D721Med (cell line): ENCODE data around the gene USH2A.

Source experiments
- DNase-seq: peaks from one replicate; pipeline ENCODE4 v3.0.0; 2011; ENCODE audit warnings: low spot score; ENCODE audit not compliant: insufficient read length
- FAIRE-seq: peaks from 2 replicates; lab custom pipeline; 2011; peaks lifted over from hg19 to GRCh38; lab: Jason Lieb, UNC
- TF ChIP-seq, protein P1 (sequence below): IDR thresholded peaks from 2 replicates; pipeline ENCODE4 v1.5.1; 2012; ENCODE audit warnings: mild to moderate bottlenecking, control low read depth; ENCODE audit not compliant: insufficient read depth; ENCODE audit errors: missing control alignments

Gene USH2A

DNA sequence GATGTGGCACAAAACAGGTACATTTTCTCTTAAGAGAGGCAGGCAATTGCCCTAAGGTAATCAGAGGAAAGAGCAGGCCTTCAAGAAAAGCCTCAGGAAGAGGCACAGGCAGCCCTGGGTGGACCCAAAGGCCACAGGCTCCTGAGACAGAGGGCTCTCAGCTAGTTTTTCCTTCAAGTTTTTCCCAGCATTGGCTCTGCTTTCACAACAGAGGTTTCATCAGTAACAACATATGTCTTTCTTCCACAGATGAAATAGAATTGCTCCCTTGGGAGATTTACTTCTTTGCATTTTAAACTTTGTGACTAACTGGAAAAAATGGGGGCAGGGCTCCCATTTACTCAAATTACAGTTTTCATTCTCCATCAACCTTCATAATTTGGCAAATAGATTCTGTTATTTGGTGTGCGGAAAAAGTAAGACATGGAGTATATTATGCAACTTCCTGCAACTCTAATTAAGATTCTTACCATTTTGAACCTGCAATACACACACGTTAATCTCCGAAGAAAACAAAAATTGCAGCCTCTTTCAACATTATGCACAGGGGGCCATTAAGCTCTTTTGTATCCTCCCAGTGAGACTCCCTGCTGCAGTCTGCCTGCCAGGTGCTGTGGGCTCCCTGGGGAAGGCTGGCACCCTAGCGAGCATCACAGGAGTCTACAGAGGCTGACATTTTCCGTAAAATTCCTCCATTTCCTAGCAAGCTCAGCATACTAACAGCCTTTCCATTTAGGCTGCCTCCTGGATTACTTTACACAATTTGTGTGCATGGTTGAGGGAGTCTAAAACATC is 282.3 kb downstream of the USH2A start:
- TF ChIP-seq, protein P1, sequence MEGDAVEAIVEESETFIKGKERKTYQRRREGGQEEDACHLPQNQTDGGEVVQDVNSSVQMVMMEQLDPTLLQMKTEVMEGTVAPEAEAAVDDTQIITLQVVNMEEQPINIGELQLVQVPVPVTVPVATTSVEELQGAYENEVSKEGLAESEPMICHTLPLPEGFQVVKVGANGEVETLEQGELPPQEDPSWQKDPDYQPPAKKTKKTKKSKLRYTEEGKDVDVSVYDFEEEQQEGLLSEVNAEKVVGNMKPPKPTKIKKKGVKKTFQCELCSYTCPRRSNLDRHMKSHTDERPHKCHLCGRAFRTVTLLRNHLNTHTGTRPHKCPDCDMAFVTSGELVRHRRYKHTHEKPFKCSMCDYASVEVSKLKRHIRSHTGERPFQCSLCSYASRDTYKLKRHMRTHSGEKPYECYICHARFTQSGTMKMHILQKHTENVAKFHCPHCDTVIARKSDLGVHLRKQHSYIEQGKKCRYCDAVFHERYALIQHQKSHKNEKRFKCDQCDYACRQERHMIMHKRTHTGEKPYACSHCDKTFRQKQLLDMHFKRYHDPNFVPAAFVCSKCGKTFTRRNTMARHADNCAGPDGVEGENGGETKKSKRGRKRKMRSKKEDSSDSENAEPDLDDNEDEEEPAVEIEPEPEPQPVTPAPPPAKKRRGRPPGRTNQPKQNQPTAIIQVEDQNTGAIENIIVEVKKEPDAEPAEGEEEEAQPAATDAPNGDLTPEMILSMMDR = no peak
- FAIRE-seq (peak; percentile 46), DNase-seq (no peak)

DNA sequence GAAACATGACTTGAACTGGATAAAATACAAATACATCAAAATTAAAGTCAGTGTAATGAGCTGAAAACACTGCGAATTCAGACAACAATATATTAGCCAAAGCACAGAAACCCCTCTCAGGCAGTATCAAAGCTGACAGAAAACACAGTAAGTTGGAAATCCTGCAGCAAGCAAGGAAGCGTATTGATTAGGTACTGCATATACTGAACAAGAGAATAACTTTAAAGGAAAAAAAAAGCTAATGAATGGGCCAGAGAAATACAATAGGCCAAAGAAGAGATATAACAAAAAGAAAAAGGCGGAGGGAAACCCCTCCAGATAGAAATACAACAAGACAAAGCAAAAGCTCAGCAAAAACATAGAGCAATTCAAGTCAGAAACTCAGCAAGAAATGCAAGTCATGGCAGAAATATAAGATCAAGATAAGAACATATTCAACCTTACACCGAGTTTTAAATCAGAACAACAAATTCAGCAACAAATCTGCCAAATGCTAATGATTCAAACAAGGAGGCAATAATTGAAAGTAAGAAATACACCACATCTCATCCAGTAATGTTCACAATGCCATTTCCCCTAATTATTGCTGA is 299.0 kb downstream of the USH2A start:
- TF ChIP-seq, protein P1 = no peak
- FAIRE-seq (peak; percentile 82), DNase-seq (no peak)

DNA sequence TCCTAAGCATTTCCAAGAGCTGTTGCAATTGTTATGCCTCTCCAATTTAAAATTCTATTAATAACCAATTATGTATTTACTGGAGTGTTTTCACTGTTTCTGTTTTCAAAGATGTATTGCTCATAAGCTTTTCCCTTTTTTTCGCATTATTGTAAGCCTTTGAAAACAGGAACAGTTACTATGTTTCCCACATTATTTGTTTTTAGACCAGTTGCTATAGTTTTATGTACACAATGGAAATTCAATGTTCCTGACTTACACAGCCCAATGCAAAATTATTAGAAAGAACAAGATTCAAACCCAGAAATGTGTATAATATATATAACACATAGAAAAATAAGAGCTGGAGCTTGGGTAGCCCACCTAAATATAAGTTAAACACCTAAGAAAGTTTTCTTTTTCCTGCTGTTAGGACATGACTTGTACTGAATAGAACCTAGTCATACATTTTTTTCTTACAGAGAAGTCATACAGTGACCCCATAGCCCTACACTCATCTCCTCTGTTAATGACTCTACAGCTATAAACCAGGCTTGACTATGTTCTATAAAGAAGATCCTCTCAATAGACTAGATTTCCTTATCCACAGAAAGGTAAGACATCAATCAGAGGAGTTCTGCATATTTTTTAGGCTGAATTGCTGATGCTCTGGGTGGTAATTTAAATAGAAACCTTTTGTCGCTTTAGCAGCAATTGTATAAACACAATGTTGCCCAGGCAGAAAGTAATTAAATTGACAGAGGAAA is 299.6 kb downstream of the USH2A start:
- DNase-seq = no peak
- no peak for FAIRE-seq

DNA sequence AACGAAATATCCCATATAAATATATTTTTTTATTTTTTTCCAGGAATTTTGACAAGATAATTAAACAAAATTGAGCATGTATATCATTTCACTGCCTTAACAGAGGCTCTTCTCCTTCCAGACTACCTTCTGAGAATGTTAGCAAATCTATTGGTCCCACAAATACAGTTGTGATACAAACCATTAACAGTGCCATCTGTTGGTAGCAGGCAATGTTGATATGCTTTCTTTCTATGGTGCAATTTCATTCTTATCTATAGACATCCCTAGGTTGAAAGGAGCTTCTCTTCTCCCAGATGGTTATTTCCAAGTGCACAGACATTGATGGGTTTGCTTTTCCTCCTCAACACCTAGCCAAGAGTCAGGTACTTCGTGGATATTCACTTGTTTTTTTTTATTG is 303.6 kb downstream of the USH2A start:
- TF ChIP-seq, protein P1 = peak; percentile 63
- no peak for DNase-seq
- FAIRE-seq = peak; percentile 96

More for the DNA sequence above, 299.6 kb downstream of the USH2A start:
- TF ChIP-seq, protein P1 = no peak

DNA sequence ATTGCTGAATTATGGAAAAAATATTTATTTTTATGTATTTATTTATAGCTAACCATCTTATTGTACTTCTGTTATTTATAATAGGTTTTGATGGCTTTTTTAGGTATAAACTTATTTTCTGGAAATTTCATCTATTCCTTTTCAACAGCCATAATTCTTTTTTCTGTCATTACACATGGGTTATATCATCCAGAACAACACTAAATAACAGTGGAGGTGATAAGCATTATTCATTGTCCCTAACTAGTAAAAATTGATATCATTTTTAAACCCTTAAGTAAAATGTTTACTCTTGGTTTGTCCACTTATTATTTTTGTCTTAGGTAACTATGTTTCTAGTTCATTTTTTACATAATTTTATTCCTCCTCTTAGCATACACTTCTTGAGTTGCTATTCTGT is 309.1 kb downstream of the USH2A start:
- TF ChIP-seq, protein P1 = no peak
- DNase-seq (no peak), FAIRE-seq (peak; percentile 55)

DNA sequence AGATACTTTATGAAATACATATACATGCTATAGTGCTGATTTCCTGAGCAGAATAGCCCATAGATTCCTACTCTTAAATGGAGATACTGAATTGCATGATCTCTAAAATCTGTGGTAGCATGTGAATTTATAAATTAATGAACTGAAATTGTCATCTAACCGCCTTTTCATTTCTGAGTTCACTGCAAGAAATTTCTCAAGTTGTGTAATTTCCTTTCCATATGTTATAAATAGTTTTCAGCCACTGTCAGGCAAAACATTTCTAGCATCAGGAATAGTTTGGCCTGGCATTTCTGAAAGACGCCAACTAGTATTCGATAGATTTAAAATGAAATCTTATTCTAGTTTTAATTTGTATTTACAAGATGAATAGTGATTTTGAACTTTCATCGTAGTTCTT is 310.1 kb downstream of the USH2A start:
- DNase-seq (no peak), FAIRE-seq (no peak)
- TF ChIP-seq, protein P1 = no peak

DNA sequence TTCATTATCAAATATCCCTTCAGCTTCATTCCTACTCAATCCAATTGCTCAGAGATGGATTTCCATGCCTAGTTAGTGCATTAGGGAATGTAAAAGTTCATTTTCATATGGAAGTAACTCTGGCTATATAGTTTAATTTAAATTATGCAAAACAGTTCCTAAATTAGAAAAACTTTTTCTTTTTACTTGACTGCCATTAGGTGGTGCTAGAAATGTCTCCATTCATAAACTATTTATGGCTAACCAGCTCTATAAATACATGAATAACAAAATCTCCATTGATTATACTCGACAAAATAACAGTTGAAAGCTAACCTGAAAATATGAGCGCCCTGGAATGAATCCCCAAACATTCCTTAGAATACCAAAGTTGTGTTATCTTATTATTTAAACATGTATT is 311.4 kb downstream of the USH2A start:
- TF ChIP-seq, protein P1 = peak; percentile 52
- no peak for DNase-seq
- peak; percentile 16 for FAIRE-seq
